GM18517 (cell line): Measurements from ENCODE around the gene C14orf93.

Experiments used
- ATAC-seq: cut with Tn5 transposase; IDR thresholded peaks from one replicate; pipeline ENCODE4 v1.9.1; 2021; ENCODE audit warnings: mild to moderate bottlenecking, moderate library complexity; ENCODE audit not compliant: unreplicated experiment

C14orf93 gene

GRCh38 chr14:22995889-22996625 is 13.9 kb downstream of the C14orf93 start:
- ATAC-seq: no peak

- ATAC-seq: no peak
Measured at GRCh38 chr14:22994762-22995275, 15.1 kb downstream of the C14orf93 start.

GRCh38 chr14:22993517-22993916 is 16.4 kb downstream of the C14orf93 start:
- no peak for ATAC-seq

- no peak for ATAC-seq
Measured at GRCh38 chr14:22991852-22992251, 18.1 kb downstream of the C14orf93 start.

- no peak for ATAC-seq
Measured at GRCh38 chr14:22987291-22987690, 22.7 kb downstream of the C14orf93 start.

GRCh38 chr14:22986508-22987054 is 23.4 kb downstream of the C14orf93 start:
- ATAC-seq: peak; percentile 55

- ATAC-seq: no peak
Measured at GRCh38 chr14:22985894-22986507, 23.9 kb downstream of the C14orf93 start.

- no peak for ATAC-seq
Measured at GRCh38 chr14:22984959-22985658, 24.8 kb downstream of the C14orf93 start.

- ATAC-seq: no peak
Measured at GRCh38 chr14:22982477-22983245, 27.3 kb downstream of the C14orf93 start, which contains the start of gene AJUBA. TSS of gene AJUBA (minus strand) at chr14:22982551. CDS start at chr14:22982266, 285 bp downstream.

GRCh38 chr14:22981876-22982476 is 28.0 kb downstream of the C14orf93 start:
- ATAC-seq: no peak

GRCh38 chr14:22981090-22981875 is 28.7 kb downstream of the C14orf93 start:
- ATAC-seq: no peak

- no peak for ATAC-seq
Measured at GRCh38 chr14:22980672-22981089, 29.3 kb downstream of the C14orf93 start.

- ATAC-seq: no peak
Measured at GRCh38 chr14:22979748-22980392, 30.1 kb downstream of the C14orf93 start.

GRCh38 chr14:22978981-22979671 is 30.8 kb downstream of the C14orf93 start:
- ATAC-seq: no peak

- no peak for ATAC-seq
Measured at GRCh38 chr14:22978487-22978837, 31.5 kb downstream of the C14orf93 start.

GRCh38 chr14:22977684-22978486 is 32.1 kb downstream of the C14orf93 start:
- no peak for ATAC-seq

GRCh38 chr14:22977434-22977683 is 32.6 kb downstream of the C14orf93 start:
- ATAC-seq: no peak
